ENCODE measurements around the gene COL18A1.

The COL18A1 gene

GRCh38 chr21:45517249-45518065 is 112.5 kb downstream of the COL18A1 start:
- H3K36me3 ChIP-seq (ENCODE audit: control insufficient read depth in 4 of 4, insufficient read depth in 4 of 4, low read length in 3 of 4): peaks cover 11 to 94% (median 67%) of the 10 kb centered on the region in 4 experiments
- 98% methylated on average over 10 of the region's 15 CpGs for WGBS (ENCODE audit: insufficient coverage)
- ChIA-PET CTCF (interaction anchor here (1.1 kb wide), 1 partner anchor 15 kb away, joined by 3 read pairs; no protein-coding TSS in a partner anchor), POLR2A (no interaction called here)
- peaks cover 10 to 38% (median 19%) of the 10 kb centered on the region in 5 experiments for H3K9me3 ChIP-seq (ENCODE audit: control extremely low read depth in 1 of 5, control insufficient read depth in 4 of 5, insufficient read depth in 2 of 5, low read depth in 1 of 5, low read length in 4 of 5)
- H3K27ac ChIP-seq (ENCODE audit: insufficient read depth in 1 of 2, low read depth in 1 of 2, low read length in 2 of 2, poor library complexity in 1 of 2, severe bottlenecking in 2 of 2): no peak overlapping the region
- no peaks in the 10 kb centered on the region for H3K27me3 ChIP-seq (replicated peaks in 2 of 5; ENCODE audit: control insufficient read depth in 4 of 5, insufficient read depth in 5 of 5, low read length in 4 of 5)
- DNase-seq: no peak
- H3K4me3 ChIP-seq (ENCODE audit: control insufficient read depth in 1 of 7, extremely low read depth in 1 of 7, insufficient read depth in 4 of 7, low read depth in 2 of 7, low read length in 6 of 7): no peak overlapping the region
- H3K4me1 ChIP-seq (ENCODE audit: control extremely low read depth in 1 of 4, control insufficient read depth in 4 of 4, insufficient read depth in 4 of 4, low read length in 3 of 4): peaks cover 0 to 13% (median 0%) of the 10 kb centered on the region in 4 experiments

- Histone ChIP-seq H3K27me3 (replicated peaks in 2 of 5; ENCODE audit: control insufficient read depth in 4 of 5, insufficient read depth in 5 of 5, low read length in 4 of 5) (no peaks in the 10 kb centered on the region), H3K27ac (ENCODE audit: insufficient read depth in 1 of 2, low read depth in 1 of 2, low read length in 2 of 2, poor library complexity in 1 of 2, severe bottlenecking in 2 of 2) (no peak overlapping the region), H3K4me3 (ENCODE audit: control insufficient read depth in 1 of 7, extremely low read depth in 1 of 7, insufficient read depth in 4 of 7, low read depth in 2 of 7, low read length in 6 of 7) (no peak overlapping the region), H3K36me3 (ENCODE audit: control insufficient read depth in 4 of 4, insufficient read depth in 4 of 4, low read length in 3 of 4) (peaks cover 15 to 95% (median 72%) of the 10 kb centered on the region in 4 experiments), H3K9me3 (ENCODE audit: control extremely low read depth in 1 of 5, control insufficient read depth in 4 of 5, insufficient read depth in 2 of 5, low read depth in 1 of 5, low read length in 4 of 5) (peaks cover 11 to 48% (median 23%) of the 10 kb centered on the region in 5 experiments), H3K4me1 (ENCODE audit: control extremely low read depth in 1 of 4, control insufficient read depth in 4 of 4, insufficient read depth in 4 of 4, low read length in 3 of 4) (peaks cover 0 to 13% (median 0%) of the 10 kb centered on the region in 4 experiments)
- no peak for DNase-seq
- ChIA-PET POLR2A (no interaction called here), CTCF (interaction anchor here (0.5 kb wide), 1 partner anchor 602 kb away, joined by 3 read pairs; no protein-coding TSS in a partner anchor)
- no CpG with 5 or more reads among the region's 2 CpGs for WGBS (ENCODE audit: insufficient coverage)
Observed at GRCh38 chr21:45518742-45519141, 113.8 kb downstream of the COL18A1 start.

GRCh38 chr21:45519182-45519581 is 114.2 kb downstream of the COL18A1 start:
- CTCF ChIA-PET: no interaction called here
- POLR2A ChIA-PET: no interaction called here
- no peak for DNase-seq
- H3K36me3 ChIP-seq (ENCODE audit: control insufficient read depth in 4 of 4, insufficient read depth in 4 of 4, low read length in 3 of 4): peaks cover 15 to 93% (median 71%) of the 10 kb centered on the region in 4 experiments
- H3K27ac ChIP-seq (ENCODE audit: insufficient read depth in 1 of 2, low read depth in 1 of 2, low read length in 2 of 2, poor library complexity in 1 of 2, severe bottlenecking in 2 of 2): no peak overlapping the region
- H3K4me3 ChIP-seq (ENCODE audit: control insufficient read depth in 1 of 7, extremely low read depth in 1 of 7, insufficient read depth in 4 of 7, low read depth in 2 of 7, low read length in 6 of 7): no peak overlapping the region
- no CpG with 5 or more reads among the region's 4 CpGs for WGBS (ENCODE audit: insufficient coverage)
- peaks cover 11 to 48% (median 23%) of the 10 kb centered on the region in 5 experiments for H3K9me3 ChIP-seq (ENCODE audit: control extremely low read depth in 1 of 5, control insufficient read depth in 4 of 5, insufficient read depth in 2 of 5, low read depth in 1 of 5, low read length in 4 of 5)
- peaks cover 0 to 13% (median 0%) of the 10 kb centered on the region in 4 experiments for H3K4me1 ChIP-seq (ENCODE audit: control extremely low read depth in 1 of 4, control insufficient read depth in 4 of 4, insufficient read depth in 4 of 4, low read length in 3 of 4)
- no peaks in the 10 kb centered on the region for H3K27me3 ChIP-seq (replicated peaks in 2 of 5; ENCODE audit: control insufficient read depth in 4 of 5, insufficient read depth in 5 of 5, low read length in 4 of 5)

- peaks cover 0 to 13% (median 0%) of the 10 kb centered on the region in 4 experiments for H3K4me1 ChIP-seq (ENCODE audit: control extremely low read depth in 1 of 4, control insufficient read depth in 4 of 4, insufficient read depth in 4 of 4, low read length in 3 of 4)
- no peak overlapping the region for H3K27ac ChIP-seq (ENCODE audit: insufficient read depth in 1 of 2, low read depth in 1 of 2, low read length in 2 of 2, poor library complexity in 1 of 2, severe bottlenecking in 2 of 2)
- H3K27me3 ChIP-seq (replicated peaks in 2 of 5; ENCODE audit: control insufficient read depth in 4 of 5, insufficient read depth in 5 of 5, low read length in 4 of 5): no peaks in the 10 kb centered on the region
- H3K4me3 ChIP-seq (ENCODE audit: control insufficient read depth in 1 of 7, extremely low read depth in 1 of 7, insufficient read depth in 4 of 7, low read depth in 2 of 7, low read length in 6 of 7): no peak overlapping the region
- ChIA-PET CTCF (no interaction called here), POLR2A (no interaction called here)
- H3K9me3 ChIP-seq (ENCODE audit: control extremely low read depth in 1 of 5, control insufficient read depth in 4 of 5, insufficient read depth in 2 of 5, low read depth in 1 of 5, low read length in 4 of 5): peaks cover 11 to 48% (median 23%) of the 10 kb centered on the region in 5 experiments
- peaks cover 15 to 89% (median 73%) of the 10 kb centered on the region in 4 experiments for H3K36me3 ChIP-seq (ENCODE audit: control insufficient read depth in 4 of 4, insufficient read depth in 4 of 4, low read length in 3 of 4)
- no peak for DNase-seq
- no CpG with 5 or more reads among the region's 2 CpGs for WGBS (ENCODE audit: insufficient coverage)
Observed at GRCh38 chr21:45521241-45521640, 116.3 kb downstream of the COL18A1 start.

GRCh38 chr21:45522381-45522780 is 117.4 kb downstream of the COL18A1 start:
- 98% methylated on average over 5 of the region's 6 CpGs for WGBS (ENCODE audit: insufficient coverage)
- Histone ChIP-seq H3K4me1 (ENCODE audit: control extremely low read depth in 1 of 4, control insufficient read depth in 4 of 4, insufficient read depth in 4 of 4, low read length in 3 of 4) (peaks cover 0 to 12% (median 0%) of the 10 kb centered on the region in 4 experiments), H3K27me3 (replicated peaks in 2 of 5; ENCODE audit: control insufficient read depth in 4 of 5, insufficient read depth in 5 of 5, low read length in 4 of 5) (no peaks in the 10 kb centered on the region), H3K9me3 (ENCODE audit: control extremely low read depth in 1 of 5, control insufficient read depth in 4 of 5, insufficient read depth in 2 of 5, low read depth in 1 of 5, low read length in 4 of 5) (peaks cover 11 to 48% (median 23%) of the 10 kb centered on the region in 5 experiments), H3K36me3 (ENCODE audit: control insufficient read depth in 4 of 4, insufficient read depth in 4 of 4, low read length in 3 of 4) (peaks cover 15 to 86% (median 72%) of the 10 kb centered on the region in 4 experiments), H3K27ac (ENCODE audit: insufficient read depth in 1 of 2, low read depth in 1 of 2, low read length in 2 of 2, poor library complexity in 1 of 2, severe bottlenecking in 2 of 2) (no peak overlapping the region), H3K4me3 (ENCODE audit: control insufficient read depth in 1 of 7, extremely low read depth in 1 of 7, insufficient read depth in 4 of 7, low read depth in 2 of 7, low read length in 6 of 7) (no peak overlapping the region)
- ChIA-PET CTCF (interaction anchor here (0.7 to 1.4 kb wide), 2 partner anchors 12 to 73 kb away, joined by 3 read pairs; no protein-coding TSS in a partner anchor), POLR2A (no interaction called here)
- DNase-seq: no peak

- Histone ChIP-seq H3K27me3 (replicated peaks in 2 of 5; ENCODE audit: control insufficient read depth in 4 of 5, insufficient read depth in 5 of 5, low read length in 4 of 5) (no peaks in the 10 kb centered on the region), H3K4me3 (ENCODE audit: control insufficient read depth in 1 of 7, extremely low read depth in 1 of 7, insufficient read depth in 4 of 7, low read depth in 2 of 7, low read length in 6 of 7) (no peak overlapping the region), H3K27ac (ENCODE audit: insufficient read depth in 1 of 2, low read depth in 1 of 2, low read length in 2 of 2, poor library complexity in 1 of 2, severe bottlenecking in 2 of 2) (no peak overlapping the region), H3K4me1 (ENCODE audit: control extremely low read depth in 1 of 4, control insufficient read depth in 4 of 4, insufficient read depth in 4 of 4, low read length in 3 of 4) (peaks cover 0 to 6% (median 0%) of the 10 kb centered on the region in 4 experiments), H3K36me3 (ENCODE audit: control insufficient read depth in 4 of 4, insufficient read depth in 4 of 4, low read length in 3 of 4) (peaks cover 15 to 84% (median 70%) of the 10 kb centered on the region in 4 experiments), H3K9me3 (ENCODE audit: control extremely low read depth in 1 of 5, control insufficient read depth in 4 of 5, insufficient read depth in 2 of 5, low read depth in 1 of 5, low read length in 4 of 5) (peaks cover 11 to 46% (median 23%) of the 10 kb centered on the region in 5 experiments)
- ChIA-PET POLR2A (no interaction called here), CTCF (interaction anchor here (0.6 to 1.4 kb wide), 2 partner anchors 12 to 50 kb away, joined by 3 read pairs; no protein-coding TSS in a partner anchor)
- WGBS (ENCODE audit: insufficient coverage): 97% methylated on average over 3 of the region's 6 CpGs
- no peak for DNase-seq
Observed at GRCh38 chr21:45522986-45523385, 118.0 kb downstream of the COL18A1 start.

Data from common myeloid progenitor, CD34-positive (primary cell).